HG03342 (cell line): ENCODE data around the gene HEMK1.

Experiments used
- ATAC-seq: cut with Tn5 transposase; IDR thresholded peaks from one replicate; pipeline ENCODE4 v1.9.1; 2021; ENCODE audit warnings: mild to moderate bottlenecking, moderate library complexity; ENCODE audit not compliant: unreplicated experiment

Gene HEMK1

DNA sequence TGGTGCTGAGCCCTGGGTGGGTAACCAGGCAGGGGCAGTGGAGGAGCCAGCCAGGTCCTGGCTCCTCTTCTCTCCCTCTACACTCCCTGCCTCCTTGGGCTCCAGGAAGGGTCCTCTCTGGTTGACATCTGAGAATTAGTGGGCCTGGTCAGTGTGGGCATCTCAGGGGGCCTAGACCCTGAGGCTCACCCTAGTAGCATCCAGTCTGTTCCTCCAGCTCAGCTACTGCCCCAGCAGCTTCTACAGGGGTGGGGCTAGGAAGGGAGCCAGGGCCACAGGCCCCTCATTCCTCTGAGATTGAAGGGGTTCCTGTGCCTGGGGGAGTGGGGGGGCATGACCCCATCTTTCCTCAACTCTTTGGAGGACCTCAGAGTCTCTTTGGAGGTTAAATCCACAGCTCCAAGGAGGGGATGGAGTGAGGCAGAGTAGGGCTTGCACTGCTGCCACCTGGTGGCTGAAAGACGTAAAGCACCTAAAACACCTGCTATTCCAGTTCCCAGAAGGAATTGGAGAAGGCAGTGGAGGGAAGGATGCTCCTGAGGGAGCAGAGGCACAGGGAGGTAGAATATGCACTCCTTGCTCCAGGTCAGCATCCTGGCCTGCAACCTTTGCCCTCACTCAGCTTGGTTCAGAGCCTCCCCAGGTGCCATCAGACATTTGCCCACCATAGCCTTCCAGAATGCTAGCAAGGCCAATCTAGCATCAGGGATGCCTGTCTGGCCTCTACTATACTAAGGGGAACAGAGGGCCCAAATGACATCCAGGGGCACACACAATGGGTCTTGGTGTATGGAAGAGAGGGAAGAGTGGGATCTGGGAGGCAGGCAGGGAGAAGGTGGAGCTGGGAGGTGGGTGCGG is 26.9 kb upstream of the HEMK1 start:
- no peak for ATAC-seq

DNA sequence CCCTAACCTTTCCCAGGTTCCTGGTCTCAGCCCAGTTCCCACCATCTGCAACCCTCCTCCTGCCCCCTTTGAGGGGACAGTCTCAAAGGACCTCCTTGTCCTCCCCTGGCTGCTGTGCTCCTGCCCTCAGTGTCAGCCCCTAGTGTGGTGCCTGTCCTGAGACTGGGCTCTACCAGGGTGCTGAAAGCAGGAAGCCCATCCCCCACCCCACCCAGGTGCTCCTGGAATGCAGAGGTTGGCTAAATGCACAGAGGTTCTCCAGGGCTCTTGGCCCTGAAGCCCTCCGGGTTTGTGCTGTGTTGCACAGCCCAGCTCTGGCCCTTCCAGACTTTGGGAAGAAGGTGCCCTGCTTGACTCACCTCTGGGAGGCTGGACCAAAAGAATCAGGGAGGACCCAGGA is 23.5 kb upstream of the HEMK1 start:
- ATAC-seq, result no peak

DNA sequence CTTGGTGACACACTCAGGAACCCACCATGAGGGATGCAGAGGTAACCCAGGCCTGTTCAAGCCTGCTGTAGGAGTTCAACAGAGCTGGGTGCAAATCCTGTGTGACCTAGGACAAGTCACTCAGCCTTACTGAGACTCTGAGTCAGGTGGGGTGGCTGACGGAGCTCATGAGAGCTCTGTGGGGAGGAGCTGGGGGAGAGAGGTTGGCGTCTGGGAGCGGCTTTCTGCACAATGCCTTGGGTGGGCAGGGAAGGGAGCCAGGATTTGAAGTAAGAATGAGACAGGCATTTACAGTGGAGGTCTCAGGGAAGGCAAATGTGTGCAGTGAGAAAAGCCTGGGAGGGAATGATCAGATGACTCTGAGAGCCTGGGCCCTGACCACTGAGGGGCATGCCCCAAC is 20.1 kb upstream of the HEMK1 start:
- no peak for ATAC-seq

DNA sequence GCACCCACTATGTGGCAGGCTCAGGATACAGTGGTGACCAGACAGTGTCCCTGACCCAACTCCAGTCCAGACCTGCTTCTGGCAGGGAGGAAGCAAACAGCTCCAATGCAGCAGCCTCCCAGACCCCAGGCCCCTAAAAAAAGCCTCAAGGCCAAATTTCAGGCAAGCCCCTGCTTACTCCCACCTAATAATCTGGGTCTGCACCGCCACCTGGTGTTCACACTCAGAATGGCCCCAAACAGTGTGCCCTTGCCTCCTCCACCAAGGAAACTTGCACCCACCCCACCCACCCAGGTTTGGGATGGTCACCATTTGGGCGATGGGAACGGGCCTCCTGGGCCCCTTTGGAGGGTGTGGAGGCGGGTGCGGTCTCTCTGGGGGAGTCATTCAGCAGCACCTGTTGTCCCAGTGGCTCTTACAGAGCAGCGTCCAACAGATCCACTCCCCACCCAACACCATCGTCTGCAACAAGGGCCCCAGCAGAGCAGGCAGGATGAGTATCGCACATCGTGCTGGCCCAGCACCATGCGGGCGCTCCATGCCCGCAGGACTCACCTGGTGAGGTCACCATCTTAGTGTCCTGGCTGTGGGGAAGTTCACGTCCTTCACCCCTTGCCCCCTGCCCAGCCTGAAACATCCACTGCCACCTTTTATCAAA is 19.1 kb upstream of the HEMK1 start:
- ATAC-seq, result no peak

DNA sequence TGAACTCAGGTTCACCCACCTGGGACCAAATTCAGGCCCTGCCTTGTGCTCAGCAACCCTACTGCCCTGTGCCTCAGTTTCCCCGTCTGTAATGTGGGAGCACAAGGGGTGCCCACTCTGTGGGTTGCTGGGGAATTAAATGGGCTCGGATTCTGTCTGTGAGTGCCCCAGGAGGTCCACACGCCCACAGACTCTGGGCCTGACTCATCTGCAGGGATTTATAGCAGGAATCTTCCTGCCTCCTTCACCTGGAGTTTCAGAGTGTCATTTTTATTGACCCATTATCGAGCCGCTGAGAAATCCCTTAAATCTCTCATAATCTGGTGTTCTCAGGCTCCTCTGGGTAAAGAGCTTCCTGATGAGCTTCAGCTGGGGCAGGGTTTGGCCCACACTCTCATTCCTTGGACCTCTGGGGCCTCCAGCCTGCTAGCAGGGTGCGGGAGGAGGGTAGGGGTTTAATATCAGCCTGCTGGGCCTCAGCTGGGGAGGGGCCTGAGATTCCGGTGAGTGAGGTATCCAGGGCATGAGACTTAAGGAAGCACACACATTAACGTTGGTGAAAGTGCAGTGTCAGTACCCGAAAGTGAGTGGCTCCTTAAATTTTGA is 18.2 kb upstream of the HEMK1 start:
- no peak for ATAC-seq

DNA sequence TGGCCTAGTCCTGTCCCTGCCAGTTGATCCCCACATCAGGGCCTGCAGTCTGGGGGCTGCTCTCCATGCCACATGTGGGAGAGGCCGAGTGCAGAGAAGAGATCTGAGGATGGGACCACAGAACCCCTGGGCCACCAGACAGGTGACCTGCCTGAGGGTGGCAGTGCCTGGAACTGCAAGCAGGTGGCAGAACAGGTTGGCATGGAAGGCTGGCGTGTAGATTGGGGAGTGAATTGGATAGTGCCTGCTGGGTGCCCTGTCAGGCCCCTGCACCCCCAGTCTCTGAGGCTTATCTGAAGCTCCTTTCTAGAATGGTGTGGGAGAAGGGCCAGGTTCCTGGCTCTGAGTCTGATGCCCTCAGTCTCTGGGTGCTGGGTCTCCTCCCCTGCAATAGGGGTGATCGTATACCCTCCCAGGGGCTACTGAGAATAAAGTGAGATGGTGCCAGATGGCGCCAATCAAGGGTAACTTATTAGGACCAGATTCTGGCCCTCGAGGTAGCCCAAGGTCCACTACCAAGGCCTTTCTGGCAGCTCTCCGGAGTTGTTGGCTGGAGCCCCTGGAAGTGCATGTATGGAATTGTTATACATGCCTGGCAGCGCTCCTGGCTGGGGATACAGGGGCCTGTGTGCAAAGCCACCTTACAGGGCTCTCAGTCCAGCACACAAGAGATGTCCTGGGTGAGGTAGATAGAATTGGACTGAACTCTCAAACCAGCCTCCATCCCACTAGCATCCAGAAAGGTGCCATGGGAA is 17.5 kb upstream of the HEMK1 start:
- no peak for ATAC-seq

DNA sequence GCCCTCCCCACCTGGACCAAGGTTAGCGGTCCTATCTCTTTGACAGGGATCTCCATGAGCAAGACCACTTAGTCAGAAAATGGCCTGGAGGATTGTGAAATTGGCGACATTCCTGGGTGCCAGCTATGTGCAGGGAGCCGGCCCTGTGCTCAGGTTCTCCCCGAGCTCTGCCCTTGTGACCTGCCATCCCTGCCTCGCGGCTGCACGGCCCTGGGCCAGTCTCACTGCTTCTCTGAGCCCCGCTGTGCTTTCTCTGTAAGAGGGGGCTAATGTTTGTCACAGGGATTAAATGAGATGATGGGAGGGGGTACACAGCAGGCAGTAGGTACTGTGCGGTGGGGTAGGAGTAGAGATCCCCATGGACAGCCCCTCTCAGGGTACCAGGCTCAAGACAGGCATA is 16.7 kb upstream of the HEMK1 start:
- ATAC-seq, result no peak

DNA sequence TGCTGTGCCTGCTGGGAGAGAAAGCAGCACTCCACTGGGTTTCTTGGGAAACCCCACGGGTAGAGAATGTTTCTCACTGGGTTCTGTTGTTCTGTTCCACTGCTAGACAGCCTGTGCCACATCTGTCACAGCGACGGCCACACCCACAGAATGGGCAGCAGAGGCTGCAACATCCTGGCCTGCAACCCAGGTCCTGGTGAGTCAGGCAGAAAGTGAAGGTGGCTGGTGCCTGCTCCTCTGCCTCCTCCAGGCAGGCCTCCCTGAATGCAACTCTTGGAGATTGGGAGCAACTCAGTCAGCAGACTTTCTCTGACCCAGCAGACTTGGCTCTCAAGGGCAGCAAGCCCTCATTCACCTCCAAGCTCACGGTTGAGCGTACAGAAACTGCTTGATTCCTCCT is 14.8 kb upstream of the HEMK1 start:
- no peak for ATAC-seq

DNA sequence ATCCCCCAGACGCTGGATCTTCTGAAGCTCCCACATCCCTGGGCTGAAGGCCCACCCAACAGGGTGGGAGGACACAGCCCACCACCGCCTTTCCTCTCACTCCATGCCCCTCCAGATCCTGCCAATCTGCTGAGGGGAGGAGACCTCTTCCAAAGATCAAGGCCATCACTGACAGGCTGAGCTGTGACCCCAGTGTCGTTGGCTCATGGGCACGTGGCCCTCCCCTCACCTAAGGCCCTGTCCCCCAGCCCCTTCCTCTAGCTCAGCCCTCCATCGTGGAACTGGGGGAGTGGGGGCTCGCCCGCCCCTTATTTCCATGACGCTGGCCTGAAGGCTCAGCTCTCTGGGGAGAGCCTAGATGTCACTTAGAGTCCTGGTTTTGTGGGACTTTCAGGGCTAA is 12.2 kb upstream of the HEMK1 start:
- no peak for ATAC-seq

DNA sequence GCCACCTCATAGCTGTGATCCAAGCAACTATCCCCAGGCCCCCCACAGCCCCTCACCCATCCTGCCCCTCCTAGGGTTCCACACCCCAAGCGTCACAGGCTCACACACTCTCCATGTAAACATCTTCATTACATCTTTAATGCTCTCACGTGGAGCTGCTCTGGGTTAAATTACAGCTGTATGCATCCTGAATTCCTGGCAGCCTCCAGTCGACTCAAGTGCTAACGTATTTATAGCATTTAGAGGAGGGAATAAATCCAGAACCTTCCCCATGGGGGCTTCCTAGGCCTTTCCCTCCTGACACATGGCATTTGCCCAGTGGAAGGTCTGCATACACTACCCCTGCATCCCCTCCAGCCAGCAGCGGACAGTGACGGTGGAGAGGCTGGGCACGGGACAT is 11.4 kb upstream of the HEMK1 start:
- ATAC-seq, result no peak

DNA sequence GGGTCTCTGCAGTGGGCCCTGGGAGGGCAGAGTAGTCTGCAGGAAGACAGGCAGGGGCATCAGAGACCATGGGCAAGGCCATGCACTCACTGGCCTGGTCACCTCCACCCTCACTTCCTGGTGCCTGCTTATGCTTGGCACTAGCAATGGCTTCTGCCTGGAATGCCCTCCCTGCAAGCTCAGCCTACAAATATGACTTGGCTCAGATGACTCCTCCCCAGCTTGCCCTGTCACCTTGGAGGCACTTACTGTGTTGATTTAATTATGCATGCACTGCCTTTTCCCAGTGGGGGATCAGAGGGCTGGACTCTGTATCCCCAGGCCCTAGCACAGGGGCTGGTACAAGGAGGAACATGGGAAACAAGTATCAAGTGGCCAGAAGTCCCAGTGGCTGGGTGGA is 9.6 kb upstream of the HEMK1 start:
- ATAC-seq, result no peak

DNA sequence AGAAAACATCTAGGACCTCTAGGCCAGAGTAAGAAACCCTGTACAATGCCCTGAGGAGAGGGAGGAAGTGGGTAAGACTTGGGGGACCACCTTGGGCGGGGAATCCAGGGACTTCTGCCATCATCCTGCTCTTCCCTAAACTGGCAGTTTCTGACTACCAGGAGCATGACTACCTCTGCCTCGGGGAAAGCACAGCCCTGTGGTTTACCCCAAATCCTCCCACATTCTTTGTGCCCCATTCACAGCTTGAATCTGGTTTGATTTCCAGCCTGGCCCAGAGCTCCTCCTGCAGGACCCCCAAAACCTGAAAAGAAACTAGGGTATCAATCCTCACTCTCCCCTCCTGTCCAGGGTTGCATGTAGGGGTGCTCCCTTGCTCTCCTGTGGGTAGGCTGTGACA is 6.5 kb upstream of the HEMK1 start:
- ATAC-seq, result no peak

DNA sequence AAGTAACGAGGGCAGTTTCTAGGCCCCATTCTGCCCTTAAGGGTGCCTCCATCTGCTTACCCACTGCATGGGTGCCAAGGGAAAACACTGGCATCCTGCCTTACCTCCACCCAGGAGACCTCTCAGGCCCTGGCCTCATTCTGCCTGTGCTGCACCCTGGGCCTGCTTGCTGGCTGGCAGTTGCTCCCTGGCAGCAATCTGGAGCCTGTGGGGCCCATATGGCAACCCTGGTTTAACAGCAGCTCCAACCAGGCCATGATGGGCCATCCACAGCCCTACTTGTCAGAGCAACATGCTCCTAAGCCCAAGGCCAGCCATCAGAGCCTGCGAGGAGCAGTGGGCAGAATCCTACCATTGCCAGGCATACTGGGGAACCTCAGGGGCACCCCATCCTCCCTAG is 5.5 kb upstream of the HEMK1 start:
- ATAC-seq, result no peak

DNA sequence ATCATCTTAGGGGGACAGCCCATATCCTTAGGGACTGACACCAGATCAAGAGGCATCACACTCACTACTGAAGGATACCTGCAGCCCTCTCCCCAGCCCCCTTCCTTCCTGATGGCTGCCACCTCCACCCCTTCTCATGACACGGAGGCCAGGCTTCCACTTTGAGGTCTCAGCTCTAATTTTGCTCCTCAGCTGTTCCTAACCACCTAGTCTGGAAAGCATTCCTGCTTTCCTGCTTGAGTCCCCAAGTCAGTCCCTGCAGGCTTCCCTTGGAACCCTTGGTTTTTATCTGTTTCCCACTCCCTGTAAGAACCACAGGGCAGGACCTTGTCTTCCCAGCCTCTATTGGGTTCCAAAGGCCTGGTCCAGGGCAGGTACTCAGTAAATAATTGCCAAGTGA is 5.0 kb upstream of the HEMK1 start:
- ATAC-seq, result no peak

DNA sequence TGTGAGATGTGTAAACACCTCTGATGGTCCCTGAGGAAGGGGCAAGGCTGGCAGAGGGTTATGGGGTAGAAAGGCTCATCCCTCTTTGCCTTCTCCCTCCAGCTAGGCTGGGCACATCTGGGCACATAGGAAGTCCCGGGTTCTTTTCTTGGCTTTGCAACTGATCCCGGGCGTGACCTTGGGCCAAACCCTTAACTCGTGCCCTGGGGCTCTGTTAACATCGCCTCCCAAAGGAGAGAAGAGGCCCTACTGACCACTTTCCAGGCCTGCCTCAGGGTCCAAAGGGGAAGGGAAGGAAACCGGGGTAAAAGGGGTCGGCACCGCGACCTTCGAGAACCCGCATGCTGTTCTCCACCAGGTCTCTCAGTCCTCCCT is 2.3 kb upstream of the HEMK1 start:
- ATAC-seq, result no peak

DNA sequence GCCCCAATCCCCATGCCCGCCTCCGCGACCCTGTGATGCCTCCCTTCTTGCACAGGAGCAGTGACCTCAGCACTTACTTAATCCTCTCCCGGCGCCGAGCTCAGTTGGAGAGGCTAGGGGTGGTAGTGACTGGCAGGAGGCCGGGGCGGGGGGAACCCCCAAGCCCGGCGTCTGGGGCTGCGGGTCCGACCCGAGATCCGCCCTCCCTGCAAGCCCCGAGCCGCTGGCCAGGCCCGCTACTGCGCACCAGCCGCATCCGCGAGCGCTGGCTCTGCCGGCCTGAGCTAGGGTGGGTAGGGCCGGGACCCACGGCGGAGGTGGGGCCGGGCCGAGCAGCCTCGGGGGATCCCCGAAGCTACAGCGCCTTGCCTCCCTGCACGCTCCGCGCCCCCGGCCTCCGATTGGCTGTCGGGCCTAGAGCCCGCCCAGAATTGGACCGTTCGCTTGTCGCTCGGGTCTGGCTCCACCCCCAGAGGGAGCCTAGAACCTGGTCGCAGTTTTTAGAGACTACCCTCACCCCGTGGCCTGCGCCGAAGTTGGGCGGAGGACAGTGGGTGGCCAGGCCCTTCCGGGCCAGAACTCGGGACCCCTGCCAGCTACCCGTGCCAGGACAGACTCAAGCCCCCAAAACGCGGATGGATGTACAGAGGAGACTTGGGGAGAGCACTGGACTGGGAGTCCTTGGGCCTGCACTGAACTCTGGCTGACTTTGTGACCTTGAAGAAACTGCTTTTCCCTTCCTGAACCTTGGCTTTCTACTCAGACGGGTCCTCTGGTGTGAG is 1.7 kb upstream of the HEMK1 start, which contains the start of gene C3orf18:
Gene C3orf18 (minus strand): TSS at position 362 of the 782 bp plus-strand sequence. CDS start 2,048 bp downstream, outside the sequence.
- peak; percentile 80 for ATAC-seq

DNA sequence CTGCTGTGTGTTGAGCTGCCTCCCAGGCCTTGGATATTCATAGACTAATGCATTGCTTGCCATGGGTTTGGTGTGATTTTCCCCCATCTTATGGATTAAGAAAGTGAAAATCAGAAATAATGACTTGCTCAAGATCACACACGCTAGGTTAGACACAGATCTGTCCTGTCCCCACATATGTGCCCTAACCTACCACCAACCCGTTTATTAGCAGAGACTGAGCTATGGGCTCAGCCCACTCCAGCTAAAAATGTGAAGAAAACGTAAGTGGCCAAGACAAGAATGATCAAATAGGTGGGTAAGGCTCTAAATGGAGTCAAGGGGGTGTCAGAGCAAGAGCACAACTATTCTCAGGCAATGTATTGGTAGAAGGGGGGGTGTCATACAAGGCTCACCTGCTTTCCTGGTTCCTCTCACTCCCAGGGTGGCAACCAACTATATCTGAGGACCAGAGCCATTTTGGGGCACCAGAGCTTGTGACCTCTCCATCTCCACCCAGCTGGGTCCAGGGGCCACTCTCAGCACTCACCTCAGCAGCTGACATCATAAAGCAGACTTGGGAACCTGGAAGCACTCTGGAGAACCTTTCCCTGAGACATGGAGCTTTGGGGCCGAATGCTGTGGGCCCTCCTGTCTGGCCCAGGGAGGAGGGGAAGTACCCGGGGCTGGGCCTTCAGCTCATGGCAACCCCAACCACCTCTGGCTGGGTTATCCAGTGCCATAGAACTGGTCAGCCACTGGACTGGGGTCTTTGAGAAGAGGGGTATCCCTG is 1.4 kb downstream of the HEMK1 start:
- ATAC-seq, result no peak

DNA sequence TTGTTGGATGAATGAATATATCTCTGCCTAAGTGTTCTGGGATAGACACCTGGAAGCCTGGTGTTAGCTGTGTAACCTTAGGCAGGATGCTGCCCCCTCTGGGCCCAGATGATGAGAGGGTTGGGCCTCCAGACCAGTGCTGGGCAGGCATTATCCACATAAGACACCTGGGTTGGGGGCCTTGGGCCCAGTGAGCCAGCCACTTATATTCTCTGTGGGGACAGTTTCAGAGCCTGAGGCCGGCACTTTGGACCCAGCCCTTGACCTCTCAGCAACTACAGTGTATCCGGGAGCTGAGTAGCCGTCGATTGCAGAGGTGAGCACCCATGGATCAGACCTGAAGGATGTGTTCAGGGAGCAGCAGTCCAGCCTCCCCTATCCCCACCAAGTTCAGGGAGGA is 2.2 kb downstream of the HEMK1 start:
- no peak for ATAC-seq

DNA sequence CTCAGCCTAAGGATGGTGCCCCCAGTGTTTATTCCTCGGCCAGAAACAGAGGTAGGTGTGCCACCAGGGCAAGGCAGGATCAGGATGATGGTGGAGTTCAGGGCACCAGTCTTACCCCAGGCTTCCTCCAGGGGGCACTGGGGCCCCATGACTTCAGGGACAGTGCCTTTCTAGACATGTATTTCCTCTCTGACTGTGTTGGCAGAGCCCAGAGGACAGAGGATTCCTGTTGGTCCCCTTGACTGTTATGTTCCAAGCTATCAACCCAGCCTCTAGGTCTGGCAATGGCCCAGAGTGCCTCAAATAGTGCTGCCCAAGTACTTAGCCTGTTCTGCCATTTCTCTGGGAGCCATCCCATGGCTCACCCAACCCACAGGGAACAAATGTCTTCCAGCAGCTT is 2.8 kb downstream of the HEMK1 start:
- ATAC-seq, result no peak

DNA sequence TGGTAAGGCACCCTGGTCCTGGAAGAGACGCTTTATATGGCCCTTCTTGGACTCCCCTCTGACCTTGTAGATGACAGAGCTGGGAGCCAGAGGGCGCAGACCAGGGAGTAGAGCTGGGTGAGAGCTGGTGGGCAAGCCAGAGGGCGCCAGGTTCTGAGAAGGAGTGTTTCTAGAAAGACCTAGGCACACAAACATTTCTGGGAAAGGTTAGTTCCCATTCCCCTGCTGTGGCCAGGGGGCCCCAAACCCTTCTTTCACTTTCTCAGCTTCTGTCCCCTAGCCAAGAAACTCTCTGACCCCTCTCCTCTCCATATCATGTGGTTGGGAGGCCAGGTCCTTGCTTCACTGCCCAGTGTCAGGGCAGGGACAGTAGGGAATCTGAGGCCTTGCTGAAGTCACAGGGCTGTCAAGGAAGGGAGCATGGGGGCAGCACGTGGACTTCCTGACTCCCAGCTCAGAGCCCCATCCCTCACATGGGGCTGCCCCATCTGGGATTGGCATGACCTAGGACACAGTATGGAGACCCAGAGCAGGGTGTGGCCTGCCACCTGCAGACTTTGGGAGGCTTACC is 3.6 kb downstream of the HEMK1 start:
- ATAC-seq, result no peak
